ENCODE measurements around the gene ATOH1. TPM values are rescaled to one million over a fixed set of nuclear protein-coding genes. Genes with fewer than 3 reads are reported as not detected.

ATOH1 gene
- total and polyA plus RNA-seq, 2 of the 13 experiments (the other 11 are each of a cell fraction or from before 2014, with no cell fraction given) = not detected

DNA sequence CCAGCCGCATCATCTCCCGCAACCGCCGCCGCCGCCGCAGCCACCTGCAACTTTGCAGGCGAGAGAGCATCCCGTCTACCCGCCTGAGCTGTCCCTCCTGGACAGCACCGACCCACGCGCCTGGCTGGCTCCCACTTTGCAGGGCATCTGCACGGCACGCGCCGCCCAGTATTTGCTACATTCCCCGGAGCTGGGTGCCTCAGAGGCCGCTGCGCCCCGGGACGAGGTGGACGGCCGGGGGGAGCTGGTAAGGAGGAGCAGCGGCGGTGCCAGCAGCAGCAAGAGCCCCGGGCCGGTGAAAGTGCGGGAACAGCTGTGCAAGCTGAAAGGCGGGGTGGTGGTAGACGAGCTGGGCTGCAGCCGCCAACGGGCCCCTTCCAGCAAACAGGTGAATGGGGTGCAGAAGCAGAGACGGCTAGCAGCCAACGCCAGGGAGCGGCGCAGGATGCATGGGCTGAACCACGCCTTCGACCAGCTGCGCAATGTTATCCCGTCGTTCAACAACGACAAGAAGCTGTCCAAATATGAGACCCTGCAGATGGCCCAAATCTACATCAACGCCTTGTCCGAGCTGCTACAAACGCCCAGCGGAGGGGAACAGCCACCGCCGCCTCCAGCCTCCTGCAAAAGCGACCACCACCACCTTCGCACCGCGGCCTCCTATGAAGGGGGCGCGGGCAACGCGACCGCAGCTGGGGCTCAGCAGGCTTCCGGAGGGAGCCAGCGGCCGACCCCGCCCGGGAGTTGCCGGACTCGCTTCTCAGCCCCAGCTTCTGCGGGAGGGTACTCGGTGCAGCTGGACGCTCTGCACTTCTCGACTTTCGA lies 654 bp downstream of the ATOH1 start:
- peak; percentile 70 for ATAC-seq
- TF ChIP-seq ZNF329 (CRISPR knock-in tag; IDR thresholded peaks at IDR 0.05; ENCODE audit: low read depth) (no peak), SP5 (CRISPR knock-in tag; IDR thresholded peaks at IDR 0.05; ENCODE audit: borderline replicate concordance, low read depth) (no peak), TSC22D2 (CRISPR knock-in tag; IDR thresholded peaks at IDR 0.05; ENCODE audit: borderline replicate concordance) (no peak), TFDP2 (CRISPR knock-in tag; IDR thresholded peaks at IDR 0.05) (no peak)
- ChIA-PET POLR2A (no interaction called here), CTCF (ENCODE audit: low intra/inter-chr PET ratio, low total read pairs) (no interaction called here)
- peaks cover 6 to 64% of the 10 kb centered on the region in 2 experiments for H3K27me3 ChIP-seq (ENCODE audit: control insufficient read depth in 1 of 2, insufficient read depth in 2 of 2, low read length in 2 of 2)
- in situ Hi-C loops (cut with HindIII; ENCODE audit: extremely low pct_ligation_motif_present, low pct_unique_long_range_greater_than_20kb) = no loop called here
- WGBS (ENCODE audit: low lambda C conversion rate) = 44% methylated on average over 13 of the region's 70 CpGs
- no peak overlapping the region for H3K9ac ChIP-seq (ENCODE audit: insufficient read depth, low read depth, low read length)
- no peak for FAIRE-seq
- H3K79me2 ChIP-seq (ENCODE audit: insufficient read depth, low read length) = no peaks in the 10 kb centered on the region
- H2AFZ ChIP-seq (ENCODE audit: low read length) = no peak overlapping the region
- BruUV-seq (replicated peaks) = no TSS peak
- no peaks in the 10 kb centered on the region for H3K36me3 ChIP-seq (replicated peaks in 1 of 2; ENCODE audit: control insufficient read depth in 1 of 2, insufficient read depth in 2 of 2, low read length in 2 of 2)
- H3K4me1 ChIP-seq (ENCODE audit: insufficient read depth, low read length) = no peaks in the 10 kb centered on the region
- DNase-seq (ENCODE audit: low spot score) = no peak
- no peak overlapping the region for H3K27ac ChIP-seq (ENCODE audit: extremely low read length, insufficient read depth, low read length)
- no peaks in the 10 kb centered on the region for H4K20me1 ChIP-seq (ENCODE audit: insufficient read depth, low read length)
- H3K4me3 ChIP-seq (replicated peaks in 1 of 3; ENCODE audit: insufficient read depth in 1 of 3, low read depth in 2 of 3, low read length in 3 of 3) = no peak overlapping the region; a peak in 1 of 6 replicates
- peak overlapping the region; percentile 29; the same call in 1 of the 2 replicates for H3K4me2 ChIP-seq (ENCODE audit: low read depth, low read length)
- H3K9me3 ChIP-seq (ENCODE audit: low read length) = no peaks in the 10 kb centered on the region
- intact Hi-C loops (cut with micrococcal nuclease; ENCODE audit: unreplicated experiment) = no loop called here

Data from HepG2 (cell line).